K562 (cell line): Measurements from ENCODE around the gene HPD. TPM values are rescaled to one million over a fixed set of nuclear protein-coding genes. Genes with fewer than 3 reads are reported as not detected.
A peak's percentile ranks its signal among the peaks of the same experiment; 100 is the strongest.

Experiments
- ADNP ChIP-seq: fragments of 200-800 bp; sonication (Bioruptor generic); IDR thresholded peaks from 2 replicates; pipeline ENCODE4 v1.6.1; 2016; ENCODE audit warnings: missing genetic modification characterization, missing compliant biosample characterization
- BRD4 ChIP-seq: fragments of 200-600 bp; sonication (generic); IDR thresholded peaks from 2 replicates; pipeline ENCODE4 v1.6.1; 2017; ENCODE audit warnings: inconsistent platforms
- EZH2 ChIP-seq: IDR thresholded peaks from 2 replicates; pipeline ENCODE4 v1.6.1; 2012; ENCODE audit warnings: low read depth, mild to moderate bottlenecking, inconsistent platforms, low read length, borderline replicate concordance
- LARP7 ChIP-seq: fragments of 450-650 bp; IDR thresholded peaks from 2 replicates; pipeline ENCODE4 v1.6.1; 2016
- MYBL2 ChIP-seq, 2 experiments: fragments of 450-650 bp in 1 of 2; sonication (generic) in 1 of 2; formaldehyde crosslinking in 1 of 2; IDR thresholded peaks; 2 replicates each; pipeline versions ENCODE4 v1.6.1 to v1.8.1; 2017 to 2022; ENCODE audit warnings: borderline replicate concordance in 1 of 2, inconsistent platforms in 1 of 2, low read depth in 1 of 2, mild to moderate bottlenecking in 1 of 2, missing genetic modification reagents in 1 of 2, moderate library complexity in 1 of 2
- NFXL1 ChIP-seq: fragments of 450-650 bp; formaldehyde crosslinking; IDR thresholded peaks from 2 replicates; pipeline ENCODE4 v1.4.0; 2021; ENCODE audit warnings: mild to moderate bottlenecking
- SMC3 ChIP-seq: conservative IDR thresholded peaks from 2 replicates; pipeline ENCODE4 v1.6.1; 2011; ENCODE audit warnings: low read depth, low read length, improper control_type of control experiment; ENCODE audit not compliant: insufficient read depth
- SNRNP70 ChIP-seq: fragments of 200-400 bp; formaldehyde crosslinking; optimal IDR thresholded peaks from 2 replicates; pipeline ENCODE3; 2017; ENCODE audit warnings: low read depth, low read length
- ZBTB17 ChIP-seq: fragments of 450-650 bp; formaldehyde crosslinking; IDR thresholded peaks from 2 replicates; pipeline ENCODE4 v1.4.0; 2020; ENCODE audit warnings: mild to moderate bottlenecking
- ZBTB49 ChIP-seq: sonication (generic); formaldehyde crosslinking; IDR thresholded peaks from 2 replicates; pipeline ENCODE4 v1.8.0; 2022; ENCODE audit warnings: missing genetic modification reagents, mild to moderate bottlenecking, borderline replicate concordance
- ZFX ChIP-seq: sonication (generic); formaldehyde crosslinking; IDR thresholded peaks from 2 replicates; pipeline ENCODE4 v1.8.0; 2022; ENCODE audit warnings: mild to moderate bottlenecking, missing genetic modification reagents, moderate library complexity
- ZNF311 ChIP-seq: fragments of 250-450 bp; sonication (Bioruptor Pico); IDR thresholded peaks from 2 replicates; pipeline ENCODE4 v1.4.0; 2020; ENCODE audit warnings: mild to moderate bottlenecking, moderate library complexity
- ZNF318 ChIP-seq, 2 experiments: fragments of 450-650 bp; IDR thresholded peaks; 2 replicates each; pipeline ENCODE4 v1.6.1; 2016; ENCODE audit warnings: mild to moderate bottlenecking in 2 of 2, borderline replicate concordance in 1 of 2, low read depth in 1 of 2, moderate library complexity in 1 of 2
- ZNF347 ChIP-seq: fragments of 450-650 bp; formaldehyde crosslinking; IDR thresholded peaks from 2 replicates; pipeline ENCODE4 v1.4.0; 2020; ENCODE audit warnings: low read depth, mild to moderate bottlenecking, moderate library complexity
- polyA plus RNA-seq, 8 experiments: library from polyadenylated mRNA; depleted of rRNA in 4 of 8; stranded (reverse) in 5 of 8; unstranded in 3 of 8; fragments of >200 nt; fragmentation: Nextera tagmentation in 2 of 8; fragmentation: Illumina TruSeq in 1 of 8; extraction: Ambion mirVana in 2 of 8; extraction: Trizol in 1 of 8; gene quantifications; 2 replicates each; pipeline versions ENCODE4 v1.2.1 to v1.2.3, GENCODE V29; 2011 to 2014; ENCODE audit warnings: inconsistent platforms in 1 of 8, missing spikeins in 1 of 8
- total RNA-seq, 7 experiments: library from RNA; depleted of rRNA in 6 of 7; stranded (reverse); fragments of >200 nt in 6 of 7; fragmentation: Illumina TruSeq in 2 of 7; extraction: Trizol in 2 of 7; gene quantifications; 2 replicates each; pipeline versions ENCODE4 v1.2.1 to v1.2.3, GENCODE V29; 2011 to 2021; ENCODE audit warnings: low replicate concordance in 1 of 7
- TF ChIP-seq, protein P1 (sequence below): fragments of 450-650 bp; IDR thresholded peaks from 2 replicates; pipeline ENCODE4 v1.6.1; 2017; ENCODE audit warnings: mild to moderate bottlenecking, moderate library complexity

The HPD gene
- total and polyA plus RNA-seq, 9 of the 15 experiments (the other 6 are each of a cell fraction or from before 2014, with no cell fraction given), result 0.06 to 0.29 (median 0.07) TPM; not detected in 4

GRCh38 chr12:121888478-121889273 lies 30.0 kb upstream of the HPD start, which contains the start of gene PSMD9 (continued):
- TF ChIP-seq ZNF318 (IDR thresholded peaks at IDR 0.05; ENCODE audit: borderline replicate concordance in 1 of 2, low read depth in 1 of 2), result peak in 1 of 2 experiments; percentile 65; a peak in 1 of 4 replicates
- TF ChIP-seq ADNP (tag), result peak; percentile 100
- TF ChIP-seq EZH2, result no peak
- TF ChIP-seq SMC3, result peak; percentile 50
- no peak for TF ChIP-seq MYBL2 (IDR thresholded peaks at IDR 0.05; ENCODE audit: low read depth)
- no peak for TF ChIP-seq MYBL2 (CRISPR knock-in tag; IDR thresholded peaks at IDR 0.05; ENCODE audit: borderline replicate concordance)
- no peak for TF ChIP-seq SNRNP70
- peak; percentile 92 for TF ChIP-seq ZFX (CRISPR knock-in tag)
- TF ChIP-seq LARP7, result 0 out of 2 replicates have a peak, but pooled peaks have one; percentile 18
- TF ChIP-seq ZBTB17 (CRISPR knock-in tag), result peak; percentile 51; the same call in 1 of the 2 replicates
- TF ChIP-seq BRD4, result 0 out of 2 replicates have a peak, but pooled peaks have one; percentile 42
- TF ChIP-seq ZNF311 (CRISPR knock-in tag), result peak; percentile 23; the same call in 1 of the 2 replicates
- peak; percentile 91; the same call in 1 of the 2 replicates for TF ChIP-seq ZBTB49 (CRISPR knock-in tag)
- TF ChIP-seq ZNF347 (CRISPR knock-in tag), result no peak
- TF ChIP-seq, protein P1, sequence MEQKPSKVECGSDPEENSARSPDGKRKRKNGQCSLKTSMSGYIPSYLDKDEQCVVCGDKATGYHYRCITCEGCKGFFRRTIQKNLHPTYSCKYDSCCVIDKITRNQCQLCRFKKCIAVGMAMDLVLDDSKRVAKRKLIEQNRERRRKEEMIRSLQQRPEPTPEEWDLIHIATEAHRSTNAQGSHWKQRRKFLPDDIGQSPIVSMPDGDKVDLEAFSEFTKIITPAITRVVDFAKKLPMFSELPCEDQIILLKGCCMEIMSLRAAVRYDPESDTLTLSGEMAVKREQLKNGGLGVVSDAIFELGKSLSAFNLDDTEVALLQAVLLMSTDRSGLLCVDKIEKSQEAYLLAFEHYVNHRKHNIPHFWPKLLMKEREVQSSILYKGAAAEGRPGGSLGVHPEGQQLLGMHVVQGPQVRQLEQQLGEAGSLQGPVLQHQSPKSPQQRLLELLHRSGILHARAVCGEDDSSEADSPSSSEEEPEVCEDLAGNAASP, result no peak
- no peak for TF ChIP-seq NFXL1 (CRISPR knock-in tag)
